OCI-LY1 (cell line): Measurements from ENCODE around the gene ZP2.

Experiments used
- H2AFZ ChIP-seq: fragments of 200-600 bp; sonication (generic), shearing (Covaris generic); 2 replicates; pipeline ENCODE4 v1.6.0; 2014; ENCODE audit warnings: antibody characterized with exemption, mild to moderate bottlenecking, low read length
- H3F3A ChIP-seq: fragments of 200-600 bp; sonication (generic), shearing (Covaris generic); 2 replicates; pipeline ENCODE4 v1.6.0; 2014; ENCODE audit warnings: mild to moderate bottlenecking, antibody characterized with exemption, low read length, moderate library complexity; ENCODE audit not compliant: insufficient read depth
- H3K27ac ChIP-seq: fragments of 200-600 bp; sonication (generic); 2 replicates; pipeline ENCODE4 v1.5.1; 2014; ENCODE audit warnings: low read length, mixed run types, mild to moderate bottlenecking, low read depth; ENCODE audit not compliant: poor library complexity, severe bottlenecking
- H3K27me3 ChIP-seq: fragments of 200-600 bp; sonication (generic); 2 replicates; pipeline ENCODE4 v1.6.0; 2014; ENCODE audit warnings: antibody characterized with exemption, mild to moderate bottlenecking, low read length, moderate library complexity; ENCODE audit not compliant: insufficient read depth
- H3K36me3 ChIP-seq: fragments of 200-600 bp; sonication (generic); 2 replicates; pipeline ENCODE4 v1.6.1; 2014; ENCODE audit warnings: mild to moderate bottlenecking, antibody characterized with exemption, low read length, moderate library complexity, mixed read lengths; ENCODE audit not compliant: insufficient read depth
- H3K4me1 ChIP-seq: fragments of 200-600 bp; sonication (generic); 2 replicates; pipeline ENCODE4 v1.5.1; 2014; ENCODE audit warnings: mild to moderate bottlenecking, low read length, moderate library complexity; ENCODE audit not compliant: insufficient read depth, severe bottlenecking
- H3K4me2 ChIP-seq: fragments of 200-600 bp; sonication (generic), shearing (Covaris generic); 2 replicates; pipeline ENCODE4 v1.6.1; 2014; ENCODE audit warnings: low read length
- H3K4me3 ChIP-seq: fragments of 200-600 bp; sonication (generic); 2 replicates; pipeline ENCODE4 v1.5.1; 2014; ENCODE audit warnings: low read length, low read depth, mild to moderate bottlenecking, mixed read lengths; ENCODE audit not compliant: poor library complexity, severe bottlenecking
- H3K79me2 ChIP-seq: fragments of 200-600 bp; shearing (Covaris generic); 2 replicates; pipeline ENCODE4 v1.6.1; 2016; ENCODE audit warnings: mixed run types, low read length, mixed read lengths; ENCODE audit not compliant: insufficient read depth
- H3K9ac ChIP-seq: fragments of 200-600 bp; sonication (generic), shearing (Covaris generic); 2 replicates; pipeline ENCODE4 v1.6.1; 2014; ENCODE audit warnings: mild to moderate bottlenecking, low read length, mixed read lengths
- H3K9me2 ChIP-seq: fragments of 200-600 bp; sonication (generic), shearing (Covaris generic); 2 replicates; pipeline ENCODE4 v1.6.1; 2014; ENCODE audit warnings: low read depth, mild to moderate bottlenecking, low read length, mixed read lengths
- H3K9me3 ChIP-seq: fragments of 200-600 bp; shearing (Covaris generic); 2 replicates; pipeline ENCODE4 v1.6.1; 2014; ENCODE audit warnings: low read length, mixed read lengths
- H4K20me1 ChIP-seq: fragments of 200-600 bp; sonication (generic), shearing (Covaris generic); 2 replicates; pipeline ENCODE4 v1.6.0; 2016; ENCODE audit warnings: mild to moderate bottlenecking, low read length; ENCODE audit not compliant: insufficient read depth
- CTCF ChIP-seq: fragments of 200-600 bp; sonication (generic), shearing (Covaris generic); IDR thresholded peaks from 2 replicates; pipeline ENCODE4 v1.5.1; 2017; ENCODE audit warnings: mild to moderate bottlenecking, antibody characterized with exemption, low read length, moderate library complexity, mixed read lengths
- EZH2 ChIP-seq: fragments of 200-600 bp; sonication (generic), shearing (Covaris generic); IDR thresholded peaks from 2 replicates; pipeline ENCODE4 v1.8.0; 2017; ENCODE audit warnings: borderline replicate concordance, mixed run types, mild to moderate bottlenecking, antibody characterized with exemption, low read length, moderate library complexity, mixed read lengths

ZP2 gene

GRCh38 chr16:21233045-21233520 lies 21.7 kb upstream of the ZP2 start:
- Histone ChIP-seq H3K4me1 (no peaks in the 10 kb centered on the region), H3K27ac (no peak overlapping the region), H2AFZ (no peak overlapping the region), H3K9me2 (no peaks in the 10 kb centered on the region), H3K4me2 (no peak overlapping the region), H3K4me3 (no peak overlapping the region), H4K20me1 (no peaks in the 10 kb centered on the region), H3K9me3 (no peaks in the 10 kb centered on the region), H3K36me3 (no peaks in the 10 kb centered on the region), H3F3A (no peaks in the 10 kb centered on the region), H3K79me2 (no peaks in the 10 kb centered on the region), H3K9ac (no peak overlapping the region), H3K27me3 (no peaks in the 10 kb centered on the region)
- no peak for TF ChIP-seq CTCF
- TF ChIP-seq EZH2, result no peak

- Histone ChIP-seq H3K27me3 (no peaks in the 10 kb centered on the region), H3K27ac (no peak overlapping the region)
Measured at GRCh38 chr16:21228361-21228872, 17.0 kb upstream of the ZP2 start.

GRCh38 chr16:21227866-21228265 lies 16.5 kb upstream of the ZP2 start:
- Histone ChIP-seq H3K9me3 (no peaks in the 10 kb centered on the region), H3K79me2 (no peaks in the 10 kb centered on the region), H4K20me1 (no peaks in the 10 kb centered on the region), H3K4me3 (no peak overlapping the region), H2AFZ (no peak overlapping the region), H3K27ac (no peak overlapping the region), H3K4me2 (no peak overlapping the region), H3K9ac (no peak overlapping the region), H3K36me3 (no peaks in the 10 kb centered on the region), H3K9me2 (no peaks in the 10 kb centered on the region), H3K4me1 (no peaks in the 10 kb centered on the region), H3F3A (no peaks in the 10 kb centered on the region), H3K27me3 (no peaks in the 10 kb centered on the region)
- no peak for TF ChIP-seq EZH2
- no peak for TF ChIP-seq CTCF

More at GRCh38 chr16:21228361-21228872, 17.0 kb upstream of the ZP2 start:
- no peaks in the 10 kb centered on the region for H3K4me1 ChIP-seq
- no peaks in the 10 kb centered on the region for H3K79me2 ChIP-seq
- H3K36me3 ChIP-seq, result no peaks in the 10 kb centered on the region
- H2AFZ ChIP-seq, result no peak overlapping the region
- no peaks in the 10 kb centered on the region for H3F3A ChIP-seq
- H3K9ac ChIP-seq, result no peak overlapping the region
- no peaks in the 10 kb centered on the region for H3K9me3 ChIP-seq
- H3K4me3 ChIP-seq, result no peak overlapping the region
- H3K4me2 ChIP-seq, result no peak overlapping the region
- H3K9me2 ChIP-seq, result no peaks in the 10 kb centered on the region
- TF ChIP-seq CTCF (no peak), EZH2 (no peak)
- H4K20me1 ChIP-seq, result no peaks in the 10 kb centered on the region
